Keratinocyte (primary cell): ENCODE data around the gene RAB2B. TPM values are rescaled to one million over a fixed set of nuclear protein-coding genes. Genes with fewer than 3 reads are reported as not detected.

Experiments
- DNase-seq: peaks from one replicate; pipeline ENCODE4 v3.0.0-alpha.2; 2011; ENCODE audit warnings: low read depth, missing footprints, low spot score
- FAIRE-seq: peaks from 2 replicates; lab custom pipeline; 2011; peaks lifted over from hg19 to GRCh38; lab: Jason Lieb, UNC
- H2AFZ ChIP-seq: 2 replicates; pipeline ENCODE4 v1.6.0; 2012; ENCODE audit warnings: low read length, control low read depth, inconsistent platforms; ENCODE audit not compliant: control insufficient read depth
- H3K27ac ChIP-seq: 2 replicates; pipeline ENCODE4 v1.5.1; 2011; ENCODE audit warnings: low read length; ENCODE audit not compliant: control insufficient read depth, insufficient read depth
- H3K27me3 ChIP-seq: 3 replicates; pipeline ENCODE4 v1.6.0; 2011; ENCODE audit warnings: low read length; ENCODE audit not compliant: control insufficient read depth, insufficient read depth; ENCODE audit errors: extremely low read depth
- H3K36me3 ChIP-seq, 2 experiments: 2 replicates in 1 of 2; 3 replicates in 1 of 2; pipeline ENCODE4 v1.5.1; 2011; ENCODE audit warnings: low read length in 2 of 2, mild to moderate bottlenecking in 1 of 2; ENCODE audit not compliant: control insufficient read depth in 2 of 2, insufficient read depth in 2 of 2; ENCODE audit errors: extremely low read depth in 1 of 2
- H3K4me1 ChIP-seq: 3 replicates; pipeline ENCODE4 v1.5.1; 2011; ENCODE audit warnings: low read length; ENCODE audit not compliant: control insufficient read depth, insufficient read depth; ENCODE audit errors: extremely low read depth
- H3K4me2 ChIP-seq: 3 replicates; pipeline ENCODE4 v1.6.0; 2011; ENCODE audit warnings: low read depth, low read length; ENCODE audit not compliant: control insufficient read depth, insufficient read depth; ENCODE audit errors: extremely low read depth
- H3K4me3 ChIP-seq, 3 experiments: fragments of 200-600 bp in 1 of 3; sonication (generic) in 1 of 3; 2 replicates in 2 of 3; 3 replicates in 1 of 3; pipeline ENCODE4 v1.5.1; 2011 to 2016; ENCODE audit warnings: low read length in 3 of 3, mild to moderate bottlenecking in 3 of 3, control low read depth in 2 of 3, inconsistent platforms in 1 of 3, low read depth in 1 of 3, mixed read lengths in 1 of 3, mixed run types in 1 of 3, moderate library complexity in 1 of 3; ENCODE audit not compliant: control insufficient read depth in 2 of 3, insufficient read depth in 2 of 3; ENCODE audit errors: extremely low read depth in 1 of 3
- H3K79me2 ChIP-seq: 2 replicates; pipeline ENCODE4 v1.6.0; 2012; ENCODE audit warnings: low read length; ENCODE audit not compliant: control insufficient read depth, insufficient read depth
- H3K9ac ChIP-seq: 3 replicates; pipeline ENCODE4 v1.6.0; 2011; ENCODE audit warnings: low read length; ENCODE audit not compliant: control insufficient read depth, insufficient read depth; ENCODE audit errors: extremely low read depth
- H3K9me1 ChIP-seq: 3 replicates; pipeline ENCODE4 v1.6.0; 2011; ENCODE audit warnings: low read length; ENCODE audit not compliant: control insufficient read depth, insufficient read depth; ENCODE audit errors: extremely low read depth
- H3K9me3 ChIP-seq: 2 replicates; pipeline ENCODE4 v1.5.1; 2012; ENCODE audit warnings: low read depth, low read length; ENCODE audit not compliant: control insufficient read depth
- H4K20me1 ChIP-seq: 3 replicates; pipeline ENCODE4 v1.6.0; 2011; ENCODE audit warnings: low read length; ENCODE audit not compliant: control insufficient read depth, insufficient read depth; ENCODE audit errors: extremely low read depth
- EZH2 ChIP-seq: IDR thresholded peaks from one replicate; pipeline ENCODE4 v1.6.1; 2012; ENCODE audit warnings: inconsistent platforms, mild to moderate bottlenecking, low read length, moderate library complexity
- dilution Hi-C: fragments of 300-500 bp; cut with MboI; formaldehyde crosslinking; loops from one replicate; pipeline ENCODE4 v1.7.0; 2020; ENCODE audit warnings: low sequenced_read_pairs; ENCODE audit not compliant: extremely low pct_ligation_motif_present
- polyA minus RNA-seq, 3 experiments: library from RNA; depleted of rRNA, polyadenylated mRNA; stranded (reverse); fragments of >200 nt; gene quantifications; 1 replicate in 1 of 3; 2 replicates in 1 of 3; 3 replicates in 1 of 3; pipeline ENCODE4 v1.2.3, GENCODE V29; 2011
- polyA plus RNA-seq, 5 experiments: library from polyadenylated mRNA; depleted of rRNA in 3 of 5; stranded (reverse) in 3 of 5; stranded (forward) in 1 of 5; unstranded in 1 of 5; fragments of >200 nt; gene quantifications; 1 replicate in 1 of 5; 2 replicates in 3 of 5; 3 replicates in 1 of 5; pipeline versions ENCODE4 v1.2.1 to v1.2.3, GENCODE V29; 2011 to 2012; ENCODE audit warnings: missing spikeins in 2 of 5, low read depth in 1 of 5, low replicate concordance in 1 of 5
- TF ChIP-seq, protein P1 (sequence below), 3 experiments: IDR thresholded peaks in 1 of 3; conservative IDR thresholded peaks in 1 of 3; optimal IDR thresholded peaks in 1 of 3; 2 replicates in 2 of 3; 3 replicates in 1 of 3; pipeline versions ENCODE3 to v1.5.1; 2011; ENCODE audit warnings: low read length in 3 of 3, mild to moderate bottlenecking in 3 of 3, moderate library complexity in 2 of 3, control low read depth in 1 of 3, inconsistent platforms in 1 of 3; ENCODE audit not compliant: insufficient read depth in 2 of 3; ENCODE audit errors: extremely low read depth in 1 of 3

RAB2B gene
- polyA plus RNA-seq = 12.4 to 18.3 TPM (median 17.7 TPM) in 3 replicates
- 3.3 TPM for polyA plus RNA-seq (2011; ENCODE audit: low read depth)
- 9.3 and 17.4 TPM in 2 replicates for polyA plus RNA-seq (2011; cell fraction: cytosol; rRNA removed)
- polyA plus RNA-seq (2011; cell fraction: nucleus; rRNA removed) = 18.9 and 21.6 TPM in 2 replicates
- polyA plus RNA-seq (2012; ENCODE audit: low replicate concordance) = 8.5 and 14.7 TPM in 2 replicates
- polyA minus RNA-seq = 4.9 to 23.8 TPM (median 17.5 TPM) in 3 replicates
- 11.1 TPM for polyA minus RNA-seq (2011; cell fraction: cytosol; rRNA and poly(A)+ RNA removed)
- polyA minus RNA-seq (2011; cell fraction: nucleus; rRNA and poly(A)+ RNA removed) = 6.5 and 12.9 TPM in 2 replicates

GRCh38 chr14:21476925-21477681 lies at the start of gene RAB2B, which contains the start of gene TOX4:
Gene RAB2B (minus strand): TSS chr14:21476959. CDS start chr14:21476872, 87 bp downstream.
Gene TOX4 (plus strand): TSS chr14:21477195. CDS start chr14:21477279, 84 bp downstream.
- DNase-seq (peak; percentile 86), FAIRE-seq (peak; percentile 56)
- no peaks in the 10 kb centered on the region for H4K20me1 ChIP-seq
- H3K9ac ChIP-seq = peak within 1 kb of the TSS; percentile 91
- peak within 1 kb of the TSS; percentile 97 to 99 (median 98) for H3K4me3 ChIP-seq
- peaks cover 13% of the 10 kb centered on the region for H3K4me1 ChIP-seq
- H3K79me2 ChIP-seq = peaks cover 46% of the 10 kb centered on the region
- peak within 1 kb of the TSS; percentile 88 for H3K4me2 ChIP-seq
- H3K36me3 ChIP-seq = peaks cover 0 to 4% of the 10 kb centered on the region in 2 experiments
- dilution Hi-C loops = no loop called here
- H2AFZ ChIP-seq = peak within 1 kb of the TSS; percentile 98
- TF ChIP-seq EZH2 = no peak
- TF ChIP-seq, protein P1, sequence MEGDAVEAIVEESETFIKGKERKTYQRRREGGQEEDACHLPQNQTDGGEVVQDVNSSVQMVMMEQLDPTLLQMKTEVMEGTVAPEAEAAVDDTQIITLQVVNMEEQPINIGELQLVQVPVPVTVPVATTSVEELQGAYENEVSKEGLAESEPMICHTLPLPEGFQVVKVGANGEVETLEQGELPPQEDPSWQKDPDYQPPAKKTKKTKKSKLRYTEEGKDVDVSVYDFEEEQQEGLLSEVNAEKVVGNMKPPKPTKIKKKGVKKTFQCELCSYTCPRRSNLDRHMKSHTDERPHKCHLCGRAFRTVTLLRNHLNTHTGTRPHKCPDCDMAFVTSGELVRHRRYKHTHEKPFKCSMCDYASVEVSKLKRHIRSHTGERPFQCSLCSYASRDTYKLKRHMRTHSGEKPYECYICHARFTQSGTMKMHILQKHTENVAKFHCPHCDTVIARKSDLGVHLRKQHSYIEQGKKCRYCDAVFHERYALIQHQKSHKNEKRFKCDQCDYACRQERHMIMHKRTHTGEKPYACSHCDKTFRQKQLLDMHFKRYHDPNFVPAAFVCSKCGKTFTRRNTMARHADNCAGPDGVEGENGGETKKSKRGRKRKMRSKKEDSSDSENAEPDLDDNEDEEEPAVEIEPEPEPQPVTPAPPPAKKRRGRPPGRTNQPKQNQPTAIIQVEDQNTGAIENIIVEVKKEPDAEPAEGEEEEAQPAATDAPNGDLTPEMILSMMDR (optimal IDR thresholded peaks at IDR 0.05 in 1 of 3, IDR thresholded peaks at IDR 0.05 in 1 of 3, conservative IDR thresholded peaks at IDR 0.05 in 1 of 3; ENCODE audit: extremely low read depth in 1 of 3, insufficient read depth in 2 of 3, low read length in 3 of 3) = peak; percentile 89 to 99 (median 99)
- peak within 1 kb of the TSS; percentile 92 for H3K27ac ChIP-seq
- no peaks in the 10 kb centered on the region for H3K27me3 ChIP-seq
- H3K9me3 ChIP-seq = no peaks in the 10 kb centered on the region
- no peaks in the 10 kb centered on the region for H3K9me1 ChIP-seq

- FAIRE-seq (no peak), DNase-seq (peak; percentile 11)
- TF ChIP-seq EZH2 = no peak
- TF ChIP-seq, protein P1 (optimal IDR thresholded peaks at IDR 0.05 in 1 of 3, IDR thresholded peaks at IDR 0.05 in 1 of 3, conservative IDR thresholded peaks at IDR 0.05 in 1 of 3; ENCODE audit: extremely low read depth in 1 of 3, insufficient read depth in 2 of 3, low read length in 3 of 3) = no peak
- Histone ChIP-seq H3K9me1 (no peaks in the 10 kb centered on the region), H3K9me3 (no peaks in the 10 kb centered on the region), H3K4me1 (peaks cover 5% of the 10 kb centered on the region), H3K4me2 (peak within 1 kb of the TSS; percentile 51), H3K36me3 (no peaks in the 10 kb centered on the region), H4K20me1 (no peaks in the 10 kb centered on the region), H3K9ac (no peak within 1 kb of the TSS), H3K27me3 (peaks cover 3% of the 10 kb centered on the region), H3K79me2 (no peaks in the 10 kb centered on the region), H3K4me3 (peak within 1 kb of the TSS; percentile 22 to 67 (median 43)), H2AFZ (peak within 1 kb of the TSS; percentile 77), H3K27ac (no peak within 1 kb of the TSS)
- dilution Hi-C loops = no loop called here
These were observed 49.4 kb upstream of the RAB2B start, which contains the start of gene SALL2 for GRCh38 chr14:21525962-21526671. Gene SALL2 (minus strand): TSS chr14:21526346. CDS start chr14:21526127, 219 bp downstream.
